GM13976 (cell line): ENCODE data around the gene DYNC1LI2.

Experiments
- DNase-seq: peaks from one replicate; pipeline ENCODE4 v3.0.0; 2012; ENCODE audit warnings: low spot score
- in situ Hi-C: fragments of 300-500 bp; cut with MboI; formaldehyde crosslinking; loops from one replicate; pipeline ENCODE4 v1.12.0; 2022; ENCODE audit warnings: low sequenced_read_pairs, mixed read lengths, inconsistent platforms; ENCODE audit not compliant: unreplicated experiment
- TF ChIP-seq, protein P1 (sequence below): IDR thresholded peaks from 2 replicates; pipeline ENCODE4 v1.5.1; 2012; ENCODE audit warnings: borderline replicate concordance, mild to moderate bottlenecking; ENCODE audit not compliant: insufficient read depth; ENCODE audit errors: extremely low read depth, missing control alignments, control extremely low read depth

The DYNC1LI2 gene

GRCh38 chr16:66776457-66776856, 25.0 kb upstream of the DYNC1LI2 start:
- in situ Hi-C loops, result no loop called here
- no peak for DNase-seq
- TF ChIP-seq, protein P1, sequence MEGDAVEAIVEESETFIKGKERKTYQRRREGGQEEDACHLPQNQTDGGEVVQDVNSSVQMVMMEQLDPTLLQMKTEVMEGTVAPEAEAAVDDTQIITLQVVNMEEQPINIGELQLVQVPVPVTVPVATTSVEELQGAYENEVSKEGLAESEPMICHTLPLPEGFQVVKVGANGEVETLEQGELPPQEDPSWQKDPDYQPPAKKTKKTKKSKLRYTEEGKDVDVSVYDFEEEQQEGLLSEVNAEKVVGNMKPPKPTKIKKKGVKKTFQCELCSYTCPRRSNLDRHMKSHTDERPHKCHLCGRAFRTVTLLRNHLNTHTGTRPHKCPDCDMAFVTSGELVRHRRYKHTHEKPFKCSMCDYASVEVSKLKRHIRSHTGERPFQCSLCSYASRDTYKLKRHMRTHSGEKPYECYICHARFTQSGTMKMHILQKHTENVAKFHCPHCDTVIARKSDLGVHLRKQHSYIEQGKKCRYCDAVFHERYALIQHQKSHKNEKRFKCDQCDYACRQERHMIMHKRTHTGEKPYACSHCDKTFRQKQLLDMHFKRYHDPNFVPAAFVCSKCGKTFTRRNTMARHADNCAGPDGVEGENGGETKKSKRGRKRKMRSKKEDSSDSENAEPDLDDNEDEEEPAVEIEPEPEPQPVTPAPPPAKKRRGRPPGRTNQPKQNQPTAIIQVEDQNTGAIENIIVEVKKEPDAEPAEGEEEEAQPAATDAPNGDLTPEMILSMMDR, result no peak

DNA sequence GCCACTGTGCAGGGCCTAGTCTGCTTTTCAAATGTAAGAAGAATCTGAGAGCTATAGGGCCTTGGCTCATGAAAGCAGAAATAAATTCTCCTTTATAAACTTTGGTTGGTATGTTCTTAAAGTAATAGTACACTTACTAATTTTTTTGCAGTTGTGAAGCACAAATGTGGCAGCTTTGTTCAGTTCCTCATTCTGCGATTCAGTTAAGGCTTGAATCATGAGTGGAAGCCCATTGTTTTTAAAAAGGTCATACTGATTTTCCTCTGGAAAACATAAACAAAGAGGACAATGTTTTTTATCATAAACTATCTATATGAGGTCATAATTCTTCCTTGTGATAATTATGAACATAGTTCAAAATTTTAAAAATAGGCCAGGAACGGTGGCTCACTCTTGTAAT, 23.6 kb upstream of the DYNC1LI2 start:
- TF ChIP-seq, protein P1, result no peak
- in situ Hi-C loops, result no loop called here
- no peak for DNase-seq

DNA sequence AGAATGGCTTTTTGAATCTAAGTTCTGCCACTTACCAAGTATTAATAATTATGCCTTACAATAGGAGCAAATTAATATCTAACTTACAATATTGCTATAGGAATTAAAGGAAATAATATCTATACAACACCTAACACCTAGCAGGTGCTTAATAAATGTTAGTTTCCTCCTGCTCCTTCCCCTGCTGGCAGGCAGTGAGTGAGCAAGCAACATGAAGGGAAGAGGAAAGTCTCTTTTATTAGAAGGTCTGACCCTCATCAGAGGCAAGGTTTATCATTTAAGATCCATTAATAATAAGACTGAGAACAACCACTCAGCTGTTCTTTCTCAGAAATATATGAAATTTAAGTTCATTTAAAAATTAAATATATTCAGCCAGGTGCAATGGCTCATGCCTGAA, 6.7 kb upstream of the DYNC1LI2 start:
- TF ChIP-seq, protein P1, result no peak
- DNase-seq, result no peak
- in situ Hi-C loops, result no loop called here

DNA sequence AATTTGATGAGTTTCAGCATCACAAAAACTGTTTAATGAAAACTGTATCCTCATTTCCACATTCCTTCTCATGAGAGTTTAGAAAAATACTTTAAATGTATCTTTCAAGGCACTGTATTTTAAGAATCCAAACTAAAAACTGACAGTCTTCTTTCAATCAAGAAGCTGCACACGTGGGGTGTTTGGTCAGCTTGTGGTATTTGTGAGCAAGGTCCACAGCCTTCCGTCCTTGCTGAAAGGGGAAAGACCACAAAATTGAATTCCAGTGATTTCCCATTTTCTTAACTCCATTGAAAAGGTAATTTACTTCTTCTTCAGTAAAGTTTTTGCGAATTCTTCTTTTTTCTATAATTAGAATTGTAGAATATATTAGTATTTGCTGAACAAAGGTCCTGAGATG, 3.4 kb upstream of the DYNC1LI2 start:
- TF ChIP-seq, protein P1, result no peak
- DNase-seq, result no peak
- in situ Hi-C loops, result no loop called here

DNA sequence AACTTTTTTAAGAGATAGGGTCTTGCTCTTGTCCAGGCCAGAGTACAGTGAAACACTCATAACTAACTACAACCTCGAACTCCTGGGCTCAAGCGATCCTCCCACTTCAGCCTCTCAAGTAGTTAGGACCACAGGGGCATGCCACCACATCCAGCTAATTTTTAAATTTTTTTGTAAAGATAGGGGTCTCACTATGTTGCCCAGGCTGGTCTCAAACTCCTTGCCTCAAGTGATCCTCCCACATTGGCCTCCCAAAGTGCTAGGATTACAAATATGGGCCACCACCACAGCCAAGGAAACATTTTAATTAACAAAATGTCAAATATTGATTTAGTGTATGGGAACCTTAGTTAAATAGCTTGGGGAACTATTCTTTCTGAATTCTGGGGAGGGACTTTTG, 2.8 kb upstream of the DYNC1LI2 start:
- no peak for DNase-seq
- in situ Hi-C loops, result no loop called here
- TF ChIP-seq, protein P1, result no peak

DNA sequence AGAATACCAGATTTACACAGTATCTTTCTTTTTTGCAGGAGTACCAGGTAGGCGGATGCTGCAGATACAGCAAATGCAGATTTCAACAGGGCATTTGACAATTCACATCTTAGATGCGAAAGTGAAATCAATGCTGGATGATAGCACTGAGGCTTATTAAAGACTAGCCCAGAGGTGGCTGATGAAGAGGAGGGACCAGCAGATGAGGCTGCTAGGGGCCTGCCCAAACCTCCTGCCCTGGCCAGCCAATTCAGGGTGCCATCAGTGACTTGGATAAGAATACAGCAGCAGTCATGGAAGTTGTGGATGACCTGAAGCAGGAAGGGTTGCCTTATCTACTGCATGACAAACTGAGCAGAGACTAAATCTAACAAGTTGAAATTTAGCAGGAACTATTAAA, 1.5 kb upstream of the DYNC1LI2 start:
- TF ChIP-seq, protein P1, result no peak
- in situ Hi-C loops, result no loop called here
- DNase-seq, result no peak

DNA sequence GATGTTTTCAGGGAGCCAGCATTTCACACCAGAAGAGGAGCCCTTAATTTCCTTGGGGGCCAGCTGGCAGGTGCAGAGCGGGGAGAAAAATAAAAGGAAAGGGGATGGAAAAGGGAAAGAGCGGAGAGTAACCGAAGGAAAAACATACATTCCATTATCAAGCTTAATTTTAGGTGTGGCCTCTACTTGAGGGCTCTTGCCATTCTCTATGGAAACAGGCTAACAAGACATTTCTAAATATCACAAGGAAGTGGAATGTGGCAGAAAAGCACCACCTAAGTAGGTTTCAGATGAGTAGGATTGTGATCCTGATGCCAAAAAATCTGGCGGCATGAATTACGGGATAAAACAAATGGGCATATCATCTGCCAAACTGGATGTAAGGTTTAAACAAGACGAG, 970 bp upstream of the DYNC1LI2 start:
- in situ Hi-C loops, result no loop called here
- TF ChIP-seq, protein P1, result no peak
- DNase-seq, result no peak
